NCI-H82 treated with DMSO at 0.1 percent for 48 hours (cell line): ENCODE measurements around the gene EPHA6.
"Not testable (repeated sequence)": the region's sequence is repeated elsewhere in the genome, so short reads cannot be mapped to it uniquely, and the experiment has no call there.

Experiments used
- DNase-seq: peaks from one replicate; lab custom pipeline; 2025; ENCODE audit not compliant: unreplicated experiment; lab: John Stamatoyannopoulos, UW

The EPHA6 gene

GRCh38 chr3:97010881-97011657 lies 196.7 kb downstream of the EPHA6 start:
- no peak for DNase-seq

- DNase-seq = no peak
Observed at GRCh38 chr3:97021778-97022177, 207.4 kb downstream of the EPHA6 start.

- DNase-seq = not testable (repeated sequence)
Observed at GRCh38 chr3:97025612-97026011, 211.2 kb downstream of the EPHA6 start.

- no peak for DNase-seq
Observed at GRCh38 chr3:97029972-97030371, 215.6 kb downstream of the EPHA6 start.

- no peak for DNase-seq
Observed at GRCh38 chr3:97037294-97037943, 223.0 kb downstream of the EPHA6 start.

- no peak for DNase-seq
Observed at GRCh38 chr3:97043411-97043810, 229.0 kb downstream of the EPHA6 start.

- no peak for DNase-seq
Observed at GRCh38 chr3:97057365-97057764, 243.0 kb downstream of the EPHA6 start.

- no peak for DNase-seq
Observed at GRCh38 chr3:97059168-97059567, 244.8 kb downstream of the EPHA6 start.

- no peak for DNase-seq
Observed at GRCh38 chr3:97066531-97066930, 252.1 kb downstream of the EPHA6 start.

GRCh38 chr3:97070302-97070701 lies 255.9 kb downstream of the EPHA6 start:
- no peak for DNase-seq

- DNase-seq = no peak
Observed at GRCh38 chr3:97074546-97074945, 260.2 kb downstream of the EPHA6 start.

GRCh38 chr3:97076673-97077072 lies 262.3 kb downstream of the EPHA6 start:
- no peak for DNase-seq

- no peak for DNase-seq
Observed at GRCh38 chr3:97089621-97090020, 275.2 kb downstream of the EPHA6 start.

GRCh38 chr3:97102641-97103040 lies 288.2 kb downstream of the EPHA6 start:
- DNase-seq = no peak

- no peak for DNase-seq
Observed at GRCh38 chr3:97105989-97106651, 291.7 kb downstream of the EPHA6 start.

- no peak for DNase-seq
Observed at GRCh38 chr3:97106652-97106989, 292.2 kb downstream of the EPHA6 start.

GRCh38 chr3:97108136-97108535 lies 293.7 kb downstream of the EPHA6 start:
- no peak for DNase-seq

GRCh38 chr3:97111244-97111643 lies 296.9 kb downstream of the EPHA6 start:
- DNase-seq = no peak

GRCh38 chr3:97121386-97121785 lies 307.0 kb downstream of the EPHA6 start:
- DNase-seq = no peak

- no peak for DNase-seq
Observed at GRCh38 chr3:97125902-97126499, 311.6 kb downstream of the EPHA6 start.

- no peak for DNase-seq
Observed at GRCh38 chr3:97131476-97131875, 317.1 kb downstream of the EPHA6 start.
